SK-N-SH treated with all-trans-retinoic acid at 6 μM for 48 hours (cell line): Measurements from ENCODE around the gene HBG2.

Experiments used
- ARNTL ChIP-seq: fragments of 450-650 bp; formaldehyde crosslinking; IDR thresholded peaks from 2 replicates; pipeline ENCODE4 v1.5.0; 2020; ENCODE audit warnings: low read depth, mild to moderate bottlenecking, moderate library complexity, borderline replicate concordance
- ISL1 ChIP-seq: fragments of 250-450 bp; sonication (Bioruptor Pico); IDR thresholded peaks from 2 replicates; pipeline ENCODE4 v2.1.2; 2022; ENCODE audit warnings: mild to moderate bottlenecking, moderate library complexity
- PPARA ChIP-seq: fragments of 250-450 bp; sonication (Bioruptor Pico); IDR thresholded peaks from 2 replicates; pipeline ENCODE4 v1.5.0; 2020; ENCODE audit warnings: mild to moderate bottlenecking, borderline replicate concordance
- RARB ChIP-seq: fragments of 250-450 bp; sonication (Bioruptor Pico); IDR thresholded peaks from 2 replicates; pipeline ENCODE4 v1.8.0; 2021; ENCODE audit warnings: mild to moderate bottlenecking, moderate library complexity
- TCF4 ChIP-seq: fragments of 250-450 bp; sonication (Bioruptor Pico); IDR thresholded peaks from 2 replicates; pipeline ENCODE4 v1.8.0; 2021; ENCODE audit warnings: mild to moderate bottlenecking, moderate library complexity, borderline replicate concordance
- ZFP30 ChIP-seq: fragments of 450-650 bp; formaldehyde crosslinking; IDR thresholded peaks from 2 replicates; pipeline ENCODE4 v1.5.0; 2022; ENCODE audit warnings: mild to moderate bottlenecking, moderate library complexity
- TF ChIP-seq, protein P1 (sequence below): fragments of 250-450 bp; sonication (Bioruptor Pico); IDR thresholded peaks from 2 replicates; pipeline ENCODE4 v1.8.0; 2020; ENCODE audit warnings: mild to moderate bottlenecking, moderate library complexity, borderline replicate concordance

DNA sequence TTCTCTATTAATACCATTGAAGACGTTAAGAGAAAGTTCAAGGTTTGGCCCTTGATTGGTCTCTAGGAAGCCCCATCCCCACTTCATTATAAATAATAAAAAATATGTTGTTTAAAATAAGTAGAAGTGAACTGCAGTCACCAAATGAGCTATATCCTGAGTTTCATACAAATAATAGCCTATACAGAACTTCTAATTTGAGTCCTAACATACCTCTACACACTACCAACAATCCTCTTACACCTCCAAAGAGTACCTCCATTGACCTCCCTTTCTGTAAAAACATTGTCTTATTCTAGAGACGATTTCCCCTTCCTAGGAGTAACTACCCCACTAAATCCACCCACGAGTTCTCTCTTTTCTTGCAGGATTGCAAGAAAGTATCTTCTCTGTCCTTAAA is 13.1 kb downstream of the HBG2 start:
- no peak for TF ChIP-seq PPARA (CRISPR knock-in tag)
- TF ChIP-seq ZFP30 = no peak
- TF ChIP-seq TCF4 (CRISPR knock-in tag) = no peak
- TF ChIP-seq, protein P1, sequence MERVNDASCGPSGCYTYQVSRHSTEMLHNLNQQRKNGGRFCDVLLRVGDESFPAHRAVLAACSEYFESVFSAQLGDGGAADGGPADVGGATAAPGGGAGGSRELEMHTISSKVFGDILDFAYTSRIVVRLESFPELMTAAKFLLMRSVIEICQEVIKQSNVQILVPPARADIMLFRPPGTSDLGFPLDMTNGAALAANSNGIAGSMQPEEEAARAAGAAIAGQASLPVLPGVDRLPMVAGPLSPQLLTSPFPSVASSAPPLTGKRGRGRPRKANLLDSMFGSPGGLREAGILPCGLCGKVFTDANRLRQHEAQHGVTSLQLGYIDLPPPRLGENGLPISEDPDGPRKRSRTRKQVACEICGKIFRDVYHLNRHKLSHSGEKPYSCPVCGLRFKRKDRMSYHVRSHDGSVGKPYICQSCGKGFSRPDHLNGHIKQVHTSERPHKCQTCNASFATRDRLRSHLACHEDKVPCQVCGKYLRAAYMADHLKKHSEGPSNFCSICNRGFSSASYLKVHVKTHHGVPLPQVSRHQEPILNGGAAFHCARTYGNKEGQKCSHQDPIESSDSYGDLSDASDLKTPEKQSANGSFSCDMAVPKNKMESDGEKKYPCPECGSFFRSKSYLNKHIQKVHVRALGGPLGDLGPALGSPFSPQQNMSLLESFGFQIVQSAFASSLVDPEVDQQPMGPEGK = no peak
- TF ChIP-seq RARB (CRISPR knock-in tag) = no peak
- no peak for TF ChIP-seq ARNTL (CRISPR knock-in tag)
- TF ChIP-seq ISL1 (CRISPR knock-in tag) = no peak
